ENCODE measurements around the gene MROH7.

The MROH7 gene

GRCh38 chr1:54728027-54728426 lies 86.4 kb downstream of the MROH7 start:
- DNase-seq, result no peak

GRCh38 chr1:54736685-54737084 lies 95.1 kb downstream of the MROH7 start:
- DNase-seq, result no peak

GRCh38 chr1:54738244-54738643 lies 96.7 kb downstream of the MROH7 start:
- DNase-seq, result no peak

GRCh38 chr1:54741531-54741930 lies 99.9 kb downstream of the MROH7 start:
- DNase-seq, result no peak

- DNase-seq, result peak in 1 of 58 donors; percentile 7
These were observed 100.7 kb downstream of the MROH7 start for GRCh38 chr1:54742282-54742681.

GRCh38 chr1:54743416-54744226 lies 102.0 kb downstream of the MROH7 start:
- no peak for DNase-seq

- DNase-seq, result no peak
These were observed 103.1 kb downstream of the MROH7 start for GRCh38 chr1:54744696-54745095.

- DNase-seq, result no peak
These were observed 103.7 kb downstream of the MROH7 start for GRCh38 chr1:54745274-54745673.

GRCh38 chr1:54745864-54746263 lies 104.3 kb downstream of the MROH7 start:
- DNase-seq, result no peak

GRCh38 chr1:54748094-54748835 lies 106.7 kb downstream of the MROH7 start:
- DNase-seq, result no peak

- DNase-seq, result no peak
These were observed 109.0 kb downstream of the MROH7 start for GRCh38 chr1:54750596-54750995.

GRCh38 chr1:54751426-54751825 lies 109.8 kb downstream of the MROH7 start:
- no peak for DNase-seq

GRCh38 chr1:54754045-54754444 lies 112.5 kb downstream of the MROH7 start:
- DNase-seq, result no peak

- DNase-seq, result no peak
These were observed 113.1 kb downstream of the MROH7 start for GRCh38 chr1:54754486-54755285.

- no peak for DNase-seq
These were observed 116.2 kb downstream of the MROH7 start for GRCh38 chr1:54757833-54758232.

- no peak for DNase-seq
These were observed 117.2 kb downstream of the MROH7 start for GRCh38 chr1:54758678-54759348.
